Adrenal gland (tissue), 12 donors: Measurements from ENCODE around the gene RGS9. TPM values are rescaled to one million over a fixed set of nuclear protein-coding genes. Genes with fewer than 3 reads are reported as not detected.
"Not testable (repeated sequence)": the region's sequence is repeated elsewhere in the genome, so short reads cannot be mapped to it uniquely, and the experiment has no call there.

ENCODE experiments used
- DNase-seq, 7 donors: peaks; one replicate each; pipeline ENCODE4 v3.0.0-alpha.2; 2019 to 2020
- H3K27ac ChIP-seq, 5 donors: fragments of 200-600 bp; sonication (generic) in 4 of 5; 1 replicate in 3 of 5; 2 replicates in 2 of 5; pipeline versions ENCODE4 v1.5.1 to v1.8.0; 2016 to 2020; ENCODE audit warnings: mild to moderate bottlenecking in 1 of 5
- H3K27me3 ChIP-seq: fragments of 200-600 bp; 2 replicates; pipeline ENCODE4 v1.8.0; 2021
- H3K36me3 ChIP-seq, 2 donors: fragments of 200-600 bp; replicated peaks in 1 of 2; 1 replicate in 1 of 2; 2 replicates in 1 of 2; pipeline versions ENCODE4 v1.5.1 to v1.8.0; 2018 to 2022
- H3K4me1 ChIP-seq, 2 donors: fragments of 200-600 bp; replicated peaks in 1 of 2; 1 replicate in 1 of 2; 2 replicates in 1 of 2; pipeline versions ENCODE4 v1.5.1 to v1.8.0; 2018 to 2021
- H3K4me3 ChIP-seq, 4 donors: fragments of 200-600 bp; sonication (generic) in 3 of 4; one replicate each; pipeline ENCODE4 v1.5.1; 2016 to 2018
- H3K9me3 ChIP-seq, 3 donors: fragments of 200-600 bp; sonication (generic) in 1 of 3; replicated peaks in 1 of 3; 1 replicate in 2 of 3; 2 replicates in 1 of 3; pipeline versions ENCODE4 v1.5.1 to v1.8.0; 2016 to 2021
- POLR2A ChIP-seq, 2 donors: fragments of 450-650 bp; IDR thresholded peaks; one replicate each; pipeline ENCODE4 v1.6.1; 2017; ENCODE audit warnings: antibody characterized with exemption in 2 of 2, mild to moderate bottlenecking in 2 of 2, moderate library complexity in 1 of 2
- WGBS, 4 donors: extraction: QIAGEN DNeasy Blood & Tissue Kit in 2 of 4; methylation state at CpG; one replicate each; pipeline versions ENCODE4 v1.1.5 to v1.1.7; 2013 to 2017; 5-methylcytosine and 5-hydroxymethylcytosine counted together
- intact Hi-C, 2 donors: fragments of 100-400 bp; cut with DNase I; formaldehyde crosslinking; loops; one replicate each; pipeline versions ENCODE4 v1.14.1 to v1.15.0; 2022 to 2023
- polyA plus RNA-seq, 3 donors: library from polyadenylated mRNA; stranded (reverse); fragments of 200-250 nt in 2 of 3; fragments of 350-450 nt in 1 of 3; fragmentation: Illumina TruSeq in 1 of 3; extraction: RNeasy Lipid Tissue Mini Kit (QIAGEN cat#74804) in 1 of 3; gene quantifications; one replicate each; pipeline ENCODE4 v1.2.3, GENCODE V29; 2013 to 2014
- total RNA-seq, 9 donors: library from RNA; depleted of rRNA in 4 of 9; stranded (reverse); fragments of >200 nt in 4 of 9; fragments of 120-200 nt in 1 of 9; fragmentation: NEBNext Ultra II Directional in 1 of 9; extraction: Animal tissue kit (Norgen Biotek cat#: 25700) in 1 of 9; gene quantifications; one replicate each; pipeline versions ENCODE4 v1.1.0 to v1.2.4, GENCODE V29; 2013 to 2023
- TF ChIP-seq, protein P1 (sequence below), 6 experiments: fragments of 450-650 bp in 4 of 6; fragments of 200-600 bp in 2 of 6; sonication (generic) in 1 of 6; IDR thresholded peaks; 1 replicate in 5 of 6; 2 replicates in 1 of 6; pipeline versions ENCODE4 v1.5.1 to v1.8.0; 2016 to 2021; ENCODE audit warnings: antibody characterized with exemption in 6 of 6, mild to moderate bottlenecking in 2 of 6, moderate library complexity in 1 of 6
- donor health status: healthy with polysubstance abuse.
- donor health status: Bipolar disorder and iron deficiency.
- donor health status: DM: yes; HTN: yes; CAD: no.
- donor health status: DM: no; HTN: no; CAD: no.
- donor health status: DM: no; HTN: no; CAD: no.
- donor health status: DM: yes; HTN: yes; CAD: no.

Gene RGS9
- total and polyA plus RNA-seq, 12 donors, result 4.3 to 32.3 (median 14.4) TPM

DNA sequence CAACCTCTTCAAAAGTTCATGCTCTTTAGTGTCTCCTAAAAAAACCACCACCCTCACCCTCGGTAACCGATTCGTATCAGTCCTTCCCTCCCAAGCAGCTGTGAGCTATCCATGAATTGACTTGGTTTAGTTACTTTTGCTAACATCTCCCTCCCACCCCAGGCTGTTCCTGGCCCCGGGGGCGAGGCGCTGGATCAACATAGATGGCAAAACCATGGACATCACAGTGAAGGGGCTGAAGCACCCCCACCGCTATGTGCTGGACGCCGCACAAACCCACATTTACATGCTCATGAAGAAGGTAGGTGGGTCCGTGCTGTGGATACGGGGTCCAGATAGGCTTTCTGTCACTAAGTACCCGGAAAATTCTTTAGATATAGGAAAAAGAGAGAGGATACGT lies 66.8 kb downstream of the RGS9 start:
- Histone ChIP-seq H3K4me3 (no peak overlapping the region), H3K36me3 (no peaks in the 10 kb centered on the region), H3K27me3 (no peaks in the 10 kb centered on the region), H3K9me3 (no peaks in the 10 kb centered on the region), H3K4me1 (no peaks in the 10 kb centered on the region), H3K27ac (no peak overlapping the region)
- TF ChIP-seq POLR2A (IDR thresholded peaks at IDR 0.05), result no peak
- TF ChIP-seq, protein P1, sequence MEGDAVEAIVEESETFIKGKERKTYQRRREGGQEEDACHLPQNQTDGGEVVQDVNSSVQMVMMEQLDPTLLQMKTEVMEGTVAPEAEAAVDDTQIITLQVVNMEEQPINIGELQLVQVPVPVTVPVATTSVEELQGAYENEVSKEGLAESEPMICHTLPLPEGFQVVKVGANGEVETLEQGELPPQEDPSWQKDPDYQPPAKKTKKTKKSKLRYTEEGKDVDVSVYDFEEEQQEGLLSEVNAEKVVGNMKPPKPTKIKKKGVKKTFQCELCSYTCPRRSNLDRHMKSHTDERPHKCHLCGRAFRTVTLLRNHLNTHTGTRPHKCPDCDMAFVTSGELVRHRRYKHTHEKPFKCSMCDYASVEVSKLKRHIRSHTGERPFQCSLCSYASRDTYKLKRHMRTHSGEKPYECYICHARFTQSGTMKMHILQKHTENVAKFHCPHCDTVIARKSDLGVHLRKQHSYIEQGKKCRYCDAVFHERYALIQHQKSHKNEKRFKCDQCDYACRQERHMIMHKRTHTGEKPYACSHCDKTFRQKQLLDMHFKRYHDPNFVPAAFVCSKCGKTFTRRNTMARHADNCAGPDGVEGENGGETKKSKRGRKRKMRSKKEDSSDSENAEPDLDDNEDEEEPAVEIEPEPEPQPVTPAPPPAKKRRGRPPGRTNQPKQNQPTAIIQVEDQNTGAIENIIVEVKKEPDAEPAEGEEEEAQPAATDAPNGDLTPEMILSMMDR (IDR thresholded peaks at IDR 0.05), result no peak
- intact Hi-C loops, result no loop called here
- DNase-seq, result no peak
- WGBS, 4 donors, result 86 to 94% (median 92%) methylated on average over 13 of the region's 13 CpGs

DNA sequence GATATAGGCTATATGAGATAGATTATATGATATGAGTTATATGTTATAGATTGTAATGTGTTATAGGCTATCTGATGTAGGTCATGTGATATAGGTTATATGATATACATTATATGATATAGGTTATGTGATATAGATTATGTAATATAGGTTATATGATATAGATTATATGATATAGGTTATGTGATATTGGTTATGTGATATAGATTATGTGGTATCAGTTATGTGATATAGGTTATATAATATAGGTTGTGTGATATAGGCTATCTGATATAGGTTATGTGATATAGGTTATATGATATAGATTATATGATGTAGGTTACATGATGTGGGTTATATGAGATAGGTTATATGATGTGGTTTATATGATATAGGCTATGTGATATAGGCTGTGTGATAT lies 68.5 kb downstream of the RGS9 start:
- no peaks in the 10 kb centered on the region for H3K9me3 ChIP-seq
- H3K36me3 ChIP-seq, result no peaks in the 10 kb centered on the region
- no peak for DNase-seq
- intact Hi-C loops, result no loop called here
- no peak overlapping the region for H3K27ac ChIP-seq
- no peak for TF ChIP-seq POLR2A (IDR thresholded peaks at IDR 0.05)
- TF ChIP-seq, protein P1 (IDR thresholded peaks at IDR 0.05), result no peak
- no peaks in the 10 kb centered on the region for H3K27me3 ChIP-seq
- H3K4me1 ChIP-seq, result no peaks in the 10 kb centered on the region
- H3K4me3 ChIP-seq, result no peak overlapping the region

DNA sequence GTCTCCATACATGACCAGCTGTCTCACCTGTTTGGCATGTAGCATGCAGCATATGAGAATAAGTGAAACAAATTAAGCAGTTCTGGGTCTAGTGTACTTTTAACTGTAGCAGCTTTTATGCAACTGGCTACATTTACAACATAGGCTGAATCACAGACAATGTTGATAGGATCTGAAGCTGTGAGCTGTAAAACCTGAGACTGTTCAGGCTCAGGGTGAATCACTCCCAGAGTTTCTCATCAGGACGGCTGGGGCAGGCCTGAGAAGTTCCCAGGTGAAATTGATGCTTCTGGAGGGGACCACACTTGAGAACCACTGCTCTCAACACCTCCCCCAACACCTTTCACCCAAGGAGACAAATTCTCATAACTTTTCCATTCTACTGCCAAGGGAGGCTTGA lies 70.3 kb downstream of the RGS9 start:
- H3K27ac ChIP-seq, H3K4me3 ChIP-seq, DNase-seq, H3K36me3 ChIP-seq, H3K27me3 ChIP-seq, intact Hi-C loops, H3K4me1 ChIP-seq, H3K9me3 ChIP-seq: not testable (repeated sequence)
- WGBS, 4 donors, result 47 to 63% (median 61%) methylated on average over 1 of the region's 1 CpG

- DNase-seq, result no peak
- Histone ChIP-seq H3K4me3 (no peak overlapping the region), H3K36me3 (no peaks in the 10 kb centered on the region), H3K27ac (no peak overlapping the region), H3K27me3 (no peaks in the 10 kb centered on the region), H3K4me1 (no peaks in the 10 kb centered on the region), H3K9me3 (no peaks in the 10 kb centered on the region)
- 68 to 87% (median 71%) methylated on average over 1 of the region's 1 CpG for WGBS, 4 donors
- TF ChIP-seq POLR2A (IDR thresholded peaks at IDR 0.05), result no peak
- TF ChIP-seq, protein P1 (IDR thresholded peaks at IDR 0.05), result no peak
- intact Hi-C loops, result no loop called here
These were observed 71.5 kb downstream of the RGS9 start for GRCh38 chr17:65208717-65209116.

DNA sequence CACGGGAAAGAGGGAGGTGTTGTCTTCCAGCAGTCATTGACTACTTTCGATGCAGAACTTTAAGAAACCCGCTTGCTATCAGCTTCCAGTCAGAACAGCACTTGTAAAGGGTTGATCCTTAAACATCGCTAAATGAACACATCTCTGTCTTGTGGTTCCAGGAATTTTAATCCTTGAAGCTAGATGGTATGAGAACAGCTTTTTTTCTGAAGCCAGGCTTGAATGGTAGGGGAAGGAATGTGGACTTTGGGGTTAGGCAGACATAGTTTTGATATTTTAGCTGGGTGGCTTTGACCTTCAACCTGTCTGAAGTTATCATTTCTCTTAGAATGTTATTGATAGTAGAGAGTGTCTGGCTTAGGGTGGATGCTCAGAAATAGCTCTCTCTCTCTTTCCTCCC lies 81.1 kb downstream of the RGS9 start:
- DNase-seq, result no peak
- H3K27ac ChIP-seq, result no peak overlapping the region
- TF ChIP-seq, protein P1 (IDR thresholded peaks at IDR 0.05), result no peak
- no peak for TF ChIP-seq POLR2A (IDR thresholded peaks at IDR 0.05)
- H3K4me3 ChIP-seq, result no peak overlapping the region
- H3K27me3 ChIP-seq, result no peaks in the 10 kb centered on the region
- intact Hi-C loops, result no loop called here
- no peaks in the 10 kb centered on the region for H3K4me1 ChIP-seq
- no peaks in the 10 kb centered on the region for H3K9me3 ChIP-seq
- no peaks in the 10 kb centered on the region for H3K36me3 ChIP-seq
- WGBS, 4 donors, result 84 to 91% (median 88%) methylated on average over 4 of the region's 4 CpGs
